GM10266 (cell line): ENCODE data around the gene AZU1.
"Not testable (repeated sequence)": the region's sequence is repeated elsewhere in the genome, so short reads cannot be mapped to it uniquely, and the experiment has no call there.

ENCODE experiments used
- DNase-seq: peaks from one replicate; pipeline ENCODE4 v3.0.0; 2012; ENCODE audit errors: extremely low spot score
- TF ChIP-seq, protein P1 (sequence below): IDR thresholded peaks from 2 replicates; pipeline ENCODE4 v1.5.1; 2012; ENCODE audit warnings: mild to moderate bottlenecking, low read depth; ENCODE audit not compliant: control insufficient read depth, insufficient read depth; ENCODE audit errors: missing control alignments

Gene AZU1

DNA sequence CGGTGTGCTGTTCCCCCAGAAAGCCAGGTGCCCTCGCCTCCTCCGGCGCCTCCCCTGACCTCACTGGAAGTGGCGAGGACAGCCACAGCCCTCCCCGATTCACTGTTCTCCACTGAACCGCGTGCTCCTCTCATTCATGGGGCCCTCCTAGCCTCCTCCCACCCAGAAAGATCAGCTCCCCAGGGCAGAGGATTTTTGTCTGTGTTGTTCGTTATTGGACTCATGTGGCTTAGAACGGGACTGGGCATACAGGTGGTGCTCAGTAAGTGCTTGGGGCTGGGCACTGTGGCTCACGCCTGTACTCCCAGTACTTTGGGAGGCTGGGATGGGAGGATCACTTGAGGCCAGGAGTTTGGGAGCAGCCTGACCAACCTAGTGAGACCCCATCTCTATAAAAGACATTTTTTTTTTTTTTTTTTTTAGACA is 16.9 kb downstream of the AZU1 start:
- no peak for DNase-seq

DNA sequence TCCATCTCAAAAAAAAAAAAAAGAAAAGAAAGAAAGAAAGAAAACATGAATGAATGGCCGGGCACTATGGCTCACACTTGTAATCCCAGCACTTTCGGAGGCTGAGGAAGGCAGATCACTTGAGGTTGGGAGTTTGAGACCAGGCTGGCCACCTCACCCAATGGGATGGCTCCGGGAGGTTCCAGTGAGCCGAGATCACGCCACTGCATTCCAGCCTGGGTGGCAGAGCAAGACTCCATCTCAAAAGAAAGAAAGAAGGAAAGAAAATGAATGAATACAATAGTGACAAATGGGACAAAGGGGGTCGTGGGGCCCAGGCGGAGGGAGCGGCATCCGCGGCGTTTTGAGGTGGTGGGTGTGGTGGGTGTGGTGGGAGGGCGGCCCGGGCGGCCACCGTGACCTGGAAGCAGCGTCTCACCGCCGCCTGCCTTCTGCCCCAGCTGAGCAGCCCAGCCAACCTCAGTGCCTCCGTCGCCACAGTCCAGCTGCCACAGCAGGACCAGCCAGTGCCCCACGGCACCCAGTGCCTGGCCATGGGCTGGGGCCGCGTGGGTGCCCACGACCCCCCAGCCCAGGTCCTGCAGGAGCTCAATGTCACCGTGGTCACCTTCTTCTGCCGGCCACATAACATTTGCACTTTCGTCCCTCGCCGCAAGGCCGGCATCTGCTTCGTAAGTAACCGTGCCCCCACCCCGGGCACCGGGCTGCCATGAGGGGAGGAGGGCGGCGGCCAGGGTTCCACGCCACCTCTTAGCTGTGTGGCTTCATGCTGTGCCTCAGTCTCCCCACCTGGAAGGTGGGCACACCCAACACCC is 18.3 kb downstream of the AZU1 start:
- TF ChIP-seq, protein P1, sequence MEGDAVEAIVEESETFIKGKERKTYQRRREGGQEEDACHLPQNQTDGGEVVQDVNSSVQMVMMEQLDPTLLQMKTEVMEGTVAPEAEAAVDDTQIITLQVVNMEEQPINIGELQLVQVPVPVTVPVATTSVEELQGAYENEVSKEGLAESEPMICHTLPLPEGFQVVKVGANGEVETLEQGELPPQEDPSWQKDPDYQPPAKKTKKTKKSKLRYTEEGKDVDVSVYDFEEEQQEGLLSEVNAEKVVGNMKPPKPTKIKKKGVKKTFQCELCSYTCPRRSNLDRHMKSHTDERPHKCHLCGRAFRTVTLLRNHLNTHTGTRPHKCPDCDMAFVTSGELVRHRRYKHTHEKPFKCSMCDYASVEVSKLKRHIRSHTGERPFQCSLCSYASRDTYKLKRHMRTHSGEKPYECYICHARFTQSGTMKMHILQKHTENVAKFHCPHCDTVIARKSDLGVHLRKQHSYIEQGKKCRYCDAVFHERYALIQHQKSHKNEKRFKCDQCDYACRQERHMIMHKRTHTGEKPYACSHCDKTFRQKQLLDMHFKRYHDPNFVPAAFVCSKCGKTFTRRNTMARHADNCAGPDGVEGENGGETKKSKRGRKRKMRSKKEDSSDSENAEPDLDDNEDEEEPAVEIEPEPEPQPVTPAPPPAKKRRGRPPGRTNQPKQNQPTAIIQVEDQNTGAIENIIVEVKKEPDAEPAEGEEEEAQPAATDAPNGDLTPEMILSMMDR: no peak
- DNase-seq: no peak

More for the DNA sequence above, 16.9 kb downstream of the AZU1 start:
- TF ChIP-seq, protein P1: no peak

DNA sequence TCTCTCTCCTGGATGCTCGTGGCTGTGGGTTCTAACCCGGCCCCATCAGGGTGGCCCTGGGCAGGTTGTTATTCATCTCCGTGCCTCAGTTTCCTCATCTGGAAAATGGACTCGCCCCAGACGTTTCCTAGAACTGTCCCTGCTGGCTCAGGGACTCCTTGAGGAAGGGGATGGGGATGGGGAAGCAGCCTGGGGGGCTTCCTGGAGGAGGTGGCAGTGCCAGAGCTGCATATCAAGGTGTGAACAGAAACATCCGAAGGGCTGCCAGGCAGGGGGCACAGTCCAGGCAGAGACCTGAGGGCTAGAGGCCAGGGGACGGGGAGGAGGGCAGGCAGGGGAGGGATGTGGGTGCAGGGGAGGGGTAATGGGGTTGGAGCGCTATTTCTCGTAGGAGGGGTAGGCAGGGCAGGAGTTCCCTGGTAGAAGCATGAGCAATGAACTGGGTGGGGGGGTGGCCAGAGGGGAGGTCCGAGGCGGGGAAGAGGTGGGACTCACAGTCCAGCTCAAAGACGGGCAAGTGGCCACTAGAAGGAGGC is 20.8 kb downstream of the AZU1 start:
- TF ChIP-seq, protein P1: no peak
- DNase-seq: no peak

DNA sequence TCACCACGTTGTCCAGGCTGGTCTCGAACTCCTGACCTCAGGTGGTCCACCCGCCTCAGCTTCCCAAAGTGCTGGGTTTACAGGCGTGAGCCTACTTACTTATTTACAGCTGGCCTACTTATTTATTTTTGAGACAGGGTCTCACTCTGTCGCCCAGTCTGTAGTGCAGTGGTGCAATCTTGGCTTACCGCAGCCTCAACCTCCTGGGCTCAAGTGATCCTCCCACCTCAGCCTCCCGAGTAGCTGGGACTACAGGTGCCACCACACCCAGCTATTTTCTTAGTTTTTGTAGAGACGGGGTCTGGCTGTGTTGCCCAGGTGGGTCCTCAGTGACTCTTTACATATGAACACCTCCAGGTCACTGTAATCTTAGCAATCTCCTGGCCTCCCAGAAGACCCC is 21.6 kb downstream of the AZU1 start:
- DNase-seq: not testable (repeated sequence)

DNA sequence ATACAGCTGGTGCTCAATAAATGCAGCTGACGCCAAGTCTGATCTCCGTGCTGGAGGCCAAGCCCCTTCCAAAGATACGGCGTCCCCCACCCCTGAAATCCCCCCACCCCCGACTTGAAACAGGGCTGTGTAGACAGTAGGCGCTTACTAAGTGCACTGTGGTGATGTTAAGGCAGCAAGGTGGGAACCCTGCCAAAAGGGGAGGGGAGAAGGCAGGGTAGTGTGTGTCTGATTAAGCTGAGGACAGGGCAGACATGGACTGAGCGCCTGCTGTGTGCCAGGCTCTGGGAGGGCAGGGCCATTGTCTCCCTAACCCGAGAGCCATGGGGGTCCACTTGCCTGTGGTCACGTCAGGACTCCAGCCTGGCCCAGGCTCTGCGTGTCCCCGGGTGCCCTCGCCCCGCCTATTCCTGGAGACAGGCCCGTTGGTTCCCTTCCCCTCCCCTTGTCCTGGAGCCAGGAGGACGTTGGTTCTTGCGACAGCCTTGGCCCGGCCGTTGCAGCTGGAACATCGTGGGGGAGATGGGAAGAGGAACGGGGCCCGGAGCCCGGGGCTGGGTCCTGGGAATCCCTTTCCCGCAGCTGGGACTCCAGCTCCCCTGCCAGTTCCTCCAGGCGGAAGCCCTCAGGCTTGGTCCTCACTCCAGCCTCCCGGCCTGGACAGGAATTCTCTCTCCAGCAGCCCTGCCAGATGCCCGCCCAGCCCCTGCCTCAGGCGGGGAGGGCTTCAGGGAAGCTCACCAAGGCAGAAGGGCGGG is 22.8 kb downstream of the AZU1 start:
- TF ChIP-seq, protein P1: no peak
- DNase-seq: no peak

DNA sequence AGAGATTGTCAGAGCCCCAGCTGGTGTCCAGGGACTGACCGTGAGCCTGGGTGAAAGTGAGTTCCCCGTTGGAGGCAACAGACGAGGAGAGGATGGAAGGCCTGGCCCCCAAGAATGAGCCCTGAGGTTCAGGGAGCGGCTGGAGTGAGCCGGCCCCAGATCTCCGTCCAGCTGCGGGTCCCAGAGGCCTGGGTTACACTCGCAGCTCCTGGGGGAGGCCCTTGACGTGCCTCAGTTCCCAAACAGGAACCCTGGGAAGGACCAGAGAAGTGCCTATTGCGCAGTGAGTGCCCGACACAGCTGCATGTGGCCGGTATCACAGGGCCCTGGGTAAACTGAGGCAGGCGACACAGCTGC is 23.3 kb downstream of the AZU1 start:
- no peak for DNase-seq
- TF ChIP-seq, protein P1: no peak

DNA sequence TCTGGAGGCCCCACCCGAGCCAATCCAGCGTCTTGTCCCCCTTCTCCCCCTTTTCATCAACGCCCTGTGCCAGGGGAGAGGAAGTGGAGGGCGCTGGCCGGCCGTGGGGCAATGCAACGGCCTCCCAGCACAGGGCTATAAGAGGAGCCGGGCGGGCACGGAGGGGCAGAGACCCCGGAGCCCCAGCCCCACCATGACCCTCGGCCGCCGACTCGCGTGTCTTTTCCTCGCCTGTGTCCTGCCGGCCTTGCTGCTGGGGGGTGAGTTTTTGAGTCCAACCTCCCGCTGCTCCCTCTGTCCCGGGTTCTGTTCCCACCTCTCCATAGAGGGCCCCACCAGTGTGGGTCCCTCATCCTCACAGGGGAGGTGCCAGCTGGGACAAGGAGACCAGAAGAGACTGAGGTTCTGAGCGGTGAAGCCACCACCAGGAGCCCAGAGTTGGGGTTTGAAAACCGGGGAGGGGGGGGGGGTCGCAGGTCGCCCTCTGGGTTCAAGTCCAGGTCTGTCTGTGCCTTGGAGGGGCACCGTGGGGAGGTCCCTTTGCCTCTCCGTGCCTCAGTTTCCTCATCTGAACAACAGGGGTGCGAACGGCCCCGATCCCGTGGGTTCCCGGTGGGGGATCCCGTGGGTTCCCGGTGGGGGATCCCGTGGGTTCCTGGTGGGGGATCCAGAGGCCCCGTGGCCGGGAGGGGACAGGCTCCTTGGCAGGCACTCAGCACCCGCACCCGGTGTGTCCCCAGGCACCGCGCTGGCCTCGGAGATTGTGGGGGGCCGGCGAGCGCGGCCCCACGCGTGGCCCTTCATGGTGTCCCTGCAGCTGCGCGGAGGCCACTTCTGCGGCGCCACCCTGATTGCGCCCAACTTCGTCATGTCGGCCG is 24.7 kb downstream of the AZU1 start, which contains the start of gene ELANE:
Gene ELANE, plus strand, starts transcription at position 168 of the 878 bp plus-strand sequence. Its CDS starts 26 bp downstream, at position 194.
- TF ChIP-seq, protein P1: no peak
- DNase-seq: no peak
